Kidney (tissue), 14 donors: ENCODE results near the gene AGXT. TPM values are rescaled to one million over a fixed set of nuclear protein-coding genes. Genes with fewer than 3 reads are reported as not detected.

ENCODE experiments used
- DNase-seq, 5 donors: peaks; one replicate each; pipeline ENCODE4 v3.0.0-alpha.2; 2013 to 2020
- FAIRE-seq: peaks from 2 replicates; lab custom pipeline; 2012; peaks lifted over from hg19 to GRCh38; lab: Jason Lieb, UNC
- H3K27ac ChIP-seq, 2 donors: one replicate each; pipeline ENCODE4 v1.7.0; 2013; ENCODE audit warnings: low read depth in 2 of 2, low read length in 2 of 2, inconsistent platforms in 1 of 2
- H3K27me3 ChIP-seq: one replicate; pipeline ENCODE4 v1.7.1; 2013; ENCODE audit warnings: low read length, inconsistent platforms; ENCODE audit not compliant: control insufficient read depth, insufficient read depth
- H3K36me3 ChIP-seq, 3 donors: one replicate each; pipeline versions ENCODE4 v1.7.0 to v1.7.1; 2013; ENCODE audit warnings: low read length in 3 of 3, control low read depth in 1 of 3, inconsistent platforms in 1 of 3; ENCODE audit not compliant: insufficient read depth in 3 of 3, control insufficient read depth in 2 of 3
- H3K4me1 ChIP-seq, 3 donors: one replicate each; pipeline versions ENCODE4 v1.7.0 to v1.7.1; 2013; ENCODE audit warnings: low read length in 3 of 3, inconsistent platforms in 1 of 3, low read depth in 1 of 3; ENCODE audit not compliant: control insufficient read depth in 2 of 3, insufficient read depth in 2 of 3
- H3K4me3 ChIP-seq, 3 donors: one replicate each; pipeline versions ENCODE4 v1.7.0 to v1.8.1; 2013; ENCODE audit warnings: low read length in 3 of 3, control low read depth in 1 of 3, inconsistent platforms in 1 of 3
- H3K9ac ChIP-seq, 3 donors: one replicate each; pipeline versions ENCODE4 v1.7.0 to v1.7.1; 2013; ENCODE audit warnings: low read length in 3 of 3, control low read depth in 1 of 3, inconsistent platforms in 1 of 3
- H3K9me3 ChIP-seq, 3 donors: one replicate each; pipeline versions ENCODE4 v1.7.0 to v1.7.1; 2013; ENCODE audit warnings: low read length in 3 of 3, control low read depth in 1 of 3, inconsistent platforms in 1 of 3; ENCODE audit not compliant: control insufficient read depth in 2 of 3, insufficient read depth in 1 of 3
- intact Hi-C: fragments of 100-400 bp; cut with DNase I; formaldehyde crosslinking; loops from one replicate; pipeline ENCODE4 v1.11.1; 2022
- polyA plus RNA-seq: library from polyadenylated mRNA; stranded (reverse); fragments of 350-450 nt; fragmentation: Illumina TruSeq; extraction: RNeasy Lipid Tissue Mini Kit (QIAGEN cat#74804); gene quantifications from one replicate; pipeline ENCODE4 v1.2.3, GENCODE V29; 2014; ENCODE audit warnings: low read depth, low replicate concordance; ENCODE audit not compliant: insufficient read depth
- total RNA-seq: library from RNA; stranded (reverse); fragmentation: NEBNext Ultra II Directional; extraction: Animal tissue kit (Norgen Biotek cat#: 25700); gene quantifications from one replicate; pipeline ENCODE4 v1.2.1, GENCODE V29; 2021
- TF ChIP-seq, protein P1 (sequence below): IDR thresholded peaks from 3 replicates; pipeline ENCODE4 v1.5.1; 2012; ENCODE audit warnings: mild to moderate bottlenecking, moderate library complexity, borderline replicate concordance; ENCODE audit not compliant: insufficient read depth; ENCODE audit errors: extremely low read depth
- donor health status: control.
- donor health status: control.
- donor health status: control.
- donor health status: control.
- donor health status: control.
- donor health status: DM: yes; HTN: yes; CAD: no.
- donor health status: Normal renal cell carcinoma (clear cell type).

The AGXT gene
- total and polyA plus RNA-seq, 2 donors from 2014 or later: 0.09 to 12.5 TPM

- Histone ChIP-seq H3K9ac (no peak overlapping the region), H3K27me3 (no peaks in the 10 kb centered on the region), H3K4me3 (no peak overlapping the region), H3K4me1 (peaks cover 0 to 13% (median 0%) of the 10 kb centered on the region in 3 donors), H3K27ac (peak overlapping the region in 1 of 2 donors; percentile 53), H3K9me3 (no peaks in the 10 kb centered on the region), H3K36me3 (no peaks in the 10 kb centered on the region)
- DNase-seq (peak in 2 of 5 donors; percentile 30 to 74), FAIRE-seq (no peak)
- TF ChIP-seq, protein P1, sequence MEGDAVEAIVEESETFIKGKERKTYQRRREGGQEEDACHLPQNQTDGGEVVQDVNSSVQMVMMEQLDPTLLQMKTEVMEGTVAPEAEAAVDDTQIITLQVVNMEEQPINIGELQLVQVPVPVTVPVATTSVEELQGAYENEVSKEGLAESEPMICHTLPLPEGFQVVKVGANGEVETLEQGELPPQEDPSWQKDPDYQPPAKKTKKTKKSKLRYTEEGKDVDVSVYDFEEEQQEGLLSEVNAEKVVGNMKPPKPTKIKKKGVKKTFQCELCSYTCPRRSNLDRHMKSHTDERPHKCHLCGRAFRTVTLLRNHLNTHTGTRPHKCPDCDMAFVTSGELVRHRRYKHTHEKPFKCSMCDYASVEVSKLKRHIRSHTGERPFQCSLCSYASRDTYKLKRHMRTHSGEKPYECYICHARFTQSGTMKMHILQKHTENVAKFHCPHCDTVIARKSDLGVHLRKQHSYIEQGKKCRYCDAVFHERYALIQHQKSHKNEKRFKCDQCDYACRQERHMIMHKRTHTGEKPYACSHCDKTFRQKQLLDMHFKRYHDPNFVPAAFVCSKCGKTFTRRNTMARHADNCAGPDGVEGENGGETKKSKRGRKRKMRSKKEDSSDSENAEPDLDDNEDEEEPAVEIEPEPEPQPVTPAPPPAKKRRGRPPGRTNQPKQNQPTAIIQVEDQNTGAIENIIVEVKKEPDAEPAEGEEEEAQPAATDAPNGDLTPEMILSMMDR: no peak
- intact Hi-C loops: no loop called here
Measured at GRCh38 chr2:240876475-240877251, 8.0 kb downstream of the AGXT start.

- Histone ChIP-seq H3K4me1 (peaks cover 0 to 13% (median 0%) of the 10 kb centered on the region in 3 donors), H3K9me3 (no peaks in the 10 kb centered on the region), H3K36me3 (no peaks in the 10 kb centered on the region), H3K27ac (peak overlapping the region in 1 of 2 donors; percentile 41), H3K9ac (no peak overlapping the region), H3K4me3 (no peak overlapping the region), H3K27me3 (no peaks in the 10 kb centered on the region)
- intact Hi-C loops: no loop called here
- FAIRE-seq (no peak), DNase-seq (peak in 1 of 5 donors; percentile 24)
- TF ChIP-seq, protein P1: no peak
Measured at GRCh38 chr2:240877460-240878340, 9.1 kb downstream of the AGXT start.

GRCh38 chr2:240878341-240878936, 9.8 kb downstream of the AGXT start:
- Histone ChIP-seq H3K4me3 (no peak overlapping the region), H3K36me3 (no peaks in the 10 kb centered on the region), H3K4me1 (peaks cover 0 to 13% (median 0%) of the 10 kb centered on the region in 3 donors), H3K27me3 (no peaks in the 10 kb centered on the region), H3K9me3 (no peaks in the 10 kb centered on the region), H3K27ac (no peak overlapping the region), H3K9ac (no peak overlapping the region)
- TF ChIP-seq, protein P1: no peak
- DNase-seq (peak in 1 of 5 donors; percentile 29), FAIRE-seq (no peak)
- intact Hi-C loops: no loop called here
